ENCODE measurements around the gene BRK1.
"Not testable (repeated sequence)": the region's sequence is repeated elsewhere in the genome, so short reads cannot be mapped to it uniquely, and the experiment has no call there.

The BRK1 gene

DNA sequence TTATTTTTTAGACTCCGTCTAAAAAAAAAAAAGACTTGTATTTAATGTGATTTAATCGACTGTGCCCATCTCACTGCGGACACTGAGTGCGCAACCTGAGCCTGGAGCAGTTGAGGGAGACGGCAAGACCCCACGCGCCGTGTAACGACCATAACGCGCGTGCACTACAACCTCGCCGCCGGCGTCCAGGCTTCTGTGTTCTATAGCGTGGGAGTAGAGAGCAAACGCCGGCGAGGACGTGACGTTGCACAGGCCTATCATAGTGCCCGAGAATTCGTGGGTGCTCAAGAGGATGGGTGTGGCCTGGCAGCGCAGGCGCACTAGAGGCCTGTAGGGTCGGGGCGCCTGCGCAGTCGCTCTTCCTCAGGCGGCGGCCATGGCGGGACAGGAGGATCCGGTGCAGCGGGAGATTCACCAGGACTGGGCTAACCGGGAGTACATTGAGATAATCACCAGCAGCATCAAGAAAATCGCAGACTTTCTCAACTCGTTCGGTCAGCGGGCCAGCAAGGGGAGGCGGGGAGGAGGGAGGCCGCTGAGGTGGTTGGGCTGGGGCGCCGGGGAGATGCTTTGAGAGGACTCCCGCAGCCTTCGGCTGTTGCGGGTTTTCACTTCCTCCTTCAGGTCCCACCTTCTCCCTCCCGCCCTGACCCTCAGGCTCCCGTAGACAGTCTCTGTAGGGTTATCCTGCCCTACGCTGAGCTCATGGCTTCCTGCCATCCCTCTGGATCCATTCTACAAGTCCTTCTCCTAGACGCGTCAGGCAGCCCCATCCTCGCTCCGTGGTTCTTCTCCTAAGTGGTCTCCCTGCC lies at the start of gene BRK1:
Gene BRK1, plus strand, starts transcription at position 350 of the 812 bp plus-strand sequence. Its CDS starts 27 bp downstream, at position 377.
- peak within 1 kb of the TSS; percentile 100 for H3K4me3 Mint-ChIP-seq
- H3K36me3 Mint-ChIP-seq (ENCODE audit: low read depth): peaks cover 31% of the 10 kb centered on the region
- peaks cover 45% of the 10 kb centered on the region for H3K4me1 Mint-ChIP-seq
- ATAC-seq (peak; percentile 99), DNase-seq (peak; percentile 95)
- H3K27ac Mint-ChIP-seq: peak within 1 kb of the TSS; percentile 100
- H3K9me3 Mint-ChIP-seq: no peaks in the 10 kb centered on the region
- H3K27me3 Mint-ChIP-seq: peaks cover 2% of the 10 kb centered on the region

DNA sequence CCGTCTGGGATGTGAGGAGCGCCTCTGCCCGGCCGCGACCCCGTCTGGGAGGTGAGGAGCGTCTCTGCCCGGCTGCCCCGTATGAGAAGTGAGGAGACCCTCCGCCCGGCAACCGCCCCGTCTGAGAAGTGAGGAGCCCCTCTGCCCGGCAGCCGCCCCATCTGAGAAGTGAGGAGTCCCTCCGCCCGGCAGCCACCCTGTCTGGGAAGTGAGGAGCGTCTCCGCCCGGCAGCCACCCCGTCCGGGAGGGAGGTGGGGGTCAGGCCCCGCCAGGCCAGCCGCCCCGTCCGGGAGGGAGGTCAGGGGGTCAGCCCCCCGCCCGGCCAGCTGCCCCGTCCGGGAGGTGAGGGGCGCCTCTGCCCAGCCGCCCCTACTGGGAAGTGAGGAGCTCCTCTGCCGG lies 45.4 kb upstream of the BRK1 start:
- not testable (repeated sequence) for DNase-seq, H3K4me3 Mint-ChIP-seq, H3K27ac Mint-ChIP-seq, H3K27me3 Mint-ChIP-seq, H3K9me3 Mint-ChIP-seq, ATAC-seq, H3K4me1 Mint-ChIP-seq
- H3K36me3 Mint-ChIP-seq (ENCODE audit: low read depth): peaks cover 53% of the 10 kb centered on the region

DNA sequence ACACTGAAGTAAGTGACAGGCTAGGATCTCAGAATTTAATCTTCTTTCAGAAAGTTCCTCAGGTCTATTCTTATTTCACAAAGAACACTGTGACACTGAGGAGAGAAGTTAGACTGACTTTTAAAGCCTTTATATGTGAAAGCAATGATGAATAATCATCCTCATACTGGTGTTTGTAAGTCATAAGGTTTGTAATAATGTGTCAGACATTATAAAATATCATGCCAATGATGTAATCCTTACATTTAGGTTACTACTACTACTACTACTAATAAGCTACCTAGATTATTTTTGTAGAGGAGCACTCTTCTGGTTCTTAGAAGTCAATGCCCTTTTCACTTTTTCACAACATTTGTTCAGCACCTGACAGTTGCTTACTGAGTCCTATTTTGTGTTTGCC lies 40.8 kb upstream of the BRK1 start:
- H3K9me3 Mint-ChIP-seq: no peaks in the 10 kb centered on the region
- H3K36me3 Mint-ChIP-seq (ENCODE audit: low read depth): peaks cover 36% of the 10 kb centered on the region
- H3K4me1 Mint-ChIP-seq: peaks cover 1% of the 10 kb centered on the region
- ATAC-seq (no peak), DNase-seq (no peak)
- no peak overlapping the region for H3K4me3 Mint-ChIP-seq
- no peak overlapping the region for H3K27ac Mint-ChIP-seq
- H3K27me3 Mint-ChIP-seq: no peaks in the 10 kb centered on the region

DNA sequence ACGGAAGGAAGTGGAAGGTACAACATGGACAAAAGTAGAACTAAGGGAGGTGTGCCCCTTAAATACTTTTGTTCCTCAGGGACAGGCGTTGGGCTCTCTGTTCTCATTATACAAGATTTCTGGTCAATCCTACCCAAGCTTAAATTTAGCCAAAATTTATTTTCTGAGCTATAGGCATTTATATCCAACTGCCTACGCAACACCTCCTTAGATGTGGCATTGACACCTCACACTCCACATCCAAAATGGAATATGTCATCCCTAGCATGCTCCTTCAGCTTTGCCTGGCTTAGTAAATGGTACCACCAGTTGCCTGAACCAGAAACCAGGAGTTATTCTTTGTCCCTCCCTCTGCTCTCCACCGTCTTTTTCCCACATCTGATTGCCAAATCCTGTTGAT lies 33.6 kb upstream of the BRK1 start:
- no peak overlapping the region for H3K4me3 Mint-ChIP-seq
- peaks cover 57% of the 10 kb centered on the region for H3K36me3 Mint-ChIP-seq (ENCODE audit: low read depth)
- no peak for DNase-seq
- no peak overlapping the region for H3K27ac Mint-ChIP-seq
- no peaks in the 10 kb centered on the region for H3K9me3 Mint-ChIP-seq
- no peaks in the 10 kb centered on the region for H3K27me3 Mint-ChIP-seq
- no peak for ATAC-seq
- H3K4me1 Mint-ChIP-seq: no peaks in the 10 kb centered on the region

DNA sequence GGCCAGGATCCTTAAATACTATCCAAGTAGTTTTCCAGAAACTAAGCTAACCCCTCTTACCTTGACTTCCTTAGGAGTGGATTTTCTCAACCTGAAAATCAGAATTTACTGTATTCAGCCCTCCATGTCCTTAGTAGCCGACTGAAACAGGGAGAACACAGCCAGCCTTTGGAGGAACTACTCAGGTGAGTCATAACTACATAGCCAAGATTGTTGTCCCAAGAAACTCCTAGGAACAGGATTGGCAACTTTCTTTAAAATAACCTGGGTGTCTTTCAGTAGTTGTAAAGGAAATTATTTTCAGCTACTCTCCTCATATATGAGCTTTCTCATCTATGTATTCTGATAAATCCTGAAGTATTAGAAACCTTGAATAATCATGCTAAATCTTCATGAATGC lies 29.7 kb upstream of the BRK1 start:
- Mint-ChIP-seq H3K27ac (no peak overlapping the region), H3K36me3 (ENCODE audit: low read depth) (peaks cover 62% of the 10 kb centered on the region), H3K4me1 (no peaks in the 10 kb centered on the region), H3K9me3 (no peaks in the 10 kb centered on the region), H3K27me3 (no peaks in the 10 kb centered on the region), H3K4me3 (no peak overlapping the region)
- no peak for DNase-seq
- no peak for ATAC-seq

DNA sequence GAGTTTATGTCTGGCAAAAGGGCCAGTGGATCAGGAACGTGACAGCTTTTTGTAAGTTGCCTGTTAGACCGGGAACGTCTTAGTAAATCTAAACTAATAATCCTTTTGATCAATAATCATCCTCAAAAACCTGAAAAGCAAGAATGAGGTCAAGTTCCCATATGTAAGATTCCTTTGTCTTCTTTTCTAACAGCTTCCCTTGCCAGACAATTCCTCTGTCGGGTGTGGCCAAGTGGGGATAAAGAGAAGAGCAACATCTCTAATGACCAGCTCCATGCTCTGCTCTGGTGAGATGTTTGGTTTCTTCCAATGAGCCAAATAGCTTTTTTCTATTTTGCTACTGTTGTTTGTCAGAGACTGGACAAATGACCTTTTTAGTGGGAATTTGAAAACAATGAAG lies 27.2 kb upstream of the BRK1 start:
- H3K36me3 Mint-ChIP-seq (ENCODE audit: low read depth): peaks cover 59% of the 10 kb centered on the region
- no peak for DNase-seq
- no peaks in the 10 kb centered on the region for H3K27me3 Mint-ChIP-seq
- H3K4me3 Mint-ChIP-seq: no peak overlapping the region
- H3K9me3 Mint-ChIP-seq: no peaks in the 10 kb centered on the region
- no peak overlapping the region for H3K27ac Mint-ChIP-seq
- no peak for ATAC-seq
- no peaks in the 10 kb centered on the region for H3K4me1 Mint-ChIP-seq

DNA sequence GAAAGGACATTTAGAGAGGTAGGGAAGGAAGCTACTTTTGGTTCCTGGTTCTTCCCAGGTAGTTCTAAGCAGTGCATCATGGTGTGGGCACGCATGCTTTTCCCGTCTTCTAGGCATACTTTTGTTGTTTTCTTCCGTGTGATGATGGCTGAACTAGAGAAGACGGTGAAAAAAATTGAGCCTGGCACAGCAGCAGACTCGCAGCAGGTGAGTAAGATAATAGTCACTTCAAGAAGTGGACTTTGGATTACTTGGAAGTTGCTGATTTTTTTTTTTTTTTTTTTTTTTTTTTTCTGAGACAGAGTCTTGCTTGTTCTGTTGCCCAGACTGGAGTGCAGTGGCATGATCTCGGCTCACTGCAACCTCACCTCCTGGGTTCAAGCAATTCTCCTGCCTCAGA lies 25.3 kb upstream of the BRK1 start:
- ATAC-seq (no peak), DNase-seq (no peak)
- Mint-ChIP-seq H3K36me3 (ENCODE audit: low read depth) (peaks cover 64% of the 10 kb centered on the region), H3K4me1 (no peaks in the 10 kb centered on the region), H3K4me3 (no peak overlapping the region), H3K9me3 (no peaks in the 10 kb centered on the region), H3K27ac (no peak overlapping the region), H3K27me3 (no peaks in the 10 kb centered on the region)

DNA sequence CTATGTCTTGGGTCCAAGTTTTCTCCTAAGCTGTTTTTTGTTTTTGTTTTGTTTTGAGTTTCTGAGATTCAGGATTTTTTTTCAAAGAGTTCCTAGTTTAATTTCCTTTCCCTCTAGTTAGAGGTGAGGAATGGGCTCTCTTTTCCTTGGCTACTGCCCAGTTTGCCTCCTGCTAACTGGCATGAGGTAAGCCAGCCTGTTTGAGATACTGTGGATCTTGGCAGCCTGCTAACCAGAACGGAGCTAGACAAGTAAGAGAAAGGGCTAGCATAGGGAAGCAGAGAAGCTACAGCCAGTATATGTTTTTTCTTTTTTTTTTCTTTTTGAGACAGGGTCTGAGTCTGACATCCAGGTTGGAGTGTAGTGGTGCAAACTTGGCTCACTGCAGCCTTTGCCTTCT lies 24.7 kb upstream of the BRK1 start:
- not testable (repeated sequence) for DNase-seq, H3K27me3 Mint-ChIP-seq, H3K27ac Mint-ChIP-seq, ATAC-seq, H3K9me3 Mint-ChIP-seq, H3K4me3 Mint-ChIP-seq, H3K4me1 Mint-ChIP-seq
- peaks cover 61% of the 10 kb centered on the region for H3K36me3 Mint-ChIP-seq (ENCODE audit: low read depth)

DNA sequence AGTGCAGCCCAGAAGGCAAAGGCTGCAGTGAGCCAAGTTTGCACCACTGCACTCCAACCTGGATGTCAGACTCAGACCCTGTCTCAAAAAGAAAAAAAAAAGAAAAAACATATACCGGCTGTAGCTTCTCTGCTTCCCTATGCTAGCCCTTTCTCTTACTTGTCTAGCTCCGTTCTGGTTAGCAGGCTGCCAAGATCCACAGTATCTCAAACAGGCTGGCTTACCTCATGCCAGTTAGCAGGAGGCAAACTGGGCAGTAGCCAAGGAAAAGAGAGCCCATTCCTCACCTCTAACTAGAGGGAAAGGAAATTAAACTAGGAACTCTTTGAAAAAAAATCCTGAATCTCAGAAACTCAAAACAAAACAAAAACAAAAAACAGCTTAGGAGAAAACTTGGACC lies 24.1 kb upstream of the BRK1 start:
- H3K4me1 Mint-ChIP-seq, ATAC-seq, H3K4me3 Mint-ChIP-seq, H3K9me3 Mint-ChIP-seq, H3K27me3 Mint-ChIP-seq, H3K27ac Mint-ChIP-seq, DNase-seq: not testable (repeated sequence)
- peaks cover 59% of the 10 kb centered on the region for H3K36me3 Mint-ChIP-seq (ENCODE audit: low read depth)

DNA sequence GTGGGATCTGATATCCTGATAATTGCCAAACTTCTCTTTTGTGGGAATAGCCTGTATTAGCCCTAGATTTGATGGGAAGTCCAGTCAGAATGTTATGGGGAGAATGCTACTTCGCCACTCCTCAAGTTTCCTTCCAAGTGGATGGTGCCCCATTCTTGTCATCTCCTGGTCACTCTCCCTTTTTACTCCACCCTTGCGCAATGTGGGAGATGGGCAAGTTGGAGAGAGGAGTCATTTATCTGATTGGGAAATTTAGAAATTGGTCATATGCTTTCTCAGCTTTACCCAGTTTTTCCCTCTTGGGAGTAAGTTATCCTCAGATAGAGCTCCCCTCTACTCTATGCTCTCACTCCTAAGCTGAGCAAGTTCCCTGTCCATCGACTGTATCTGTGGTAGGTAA lies 21.8 kb upstream of the BRK1 start:
- Mint-ChIP-seq H3K4me3 (no peak overlapping the region), H3K4me1 (no peaks in the 10 kb centered on the region), H3K27me3 (no peaks in the 10 kb centered on the region), H3K36me3 (ENCODE audit: low read depth) (peaks cover 56% of the 10 kb centered on the region), H3K9me3 (no peaks in the 10 kb centered on the region), H3K27ac (no peak overlapping the region)
- DNase-seq (no peak), ATAC-seq (no peak)

DNA sequence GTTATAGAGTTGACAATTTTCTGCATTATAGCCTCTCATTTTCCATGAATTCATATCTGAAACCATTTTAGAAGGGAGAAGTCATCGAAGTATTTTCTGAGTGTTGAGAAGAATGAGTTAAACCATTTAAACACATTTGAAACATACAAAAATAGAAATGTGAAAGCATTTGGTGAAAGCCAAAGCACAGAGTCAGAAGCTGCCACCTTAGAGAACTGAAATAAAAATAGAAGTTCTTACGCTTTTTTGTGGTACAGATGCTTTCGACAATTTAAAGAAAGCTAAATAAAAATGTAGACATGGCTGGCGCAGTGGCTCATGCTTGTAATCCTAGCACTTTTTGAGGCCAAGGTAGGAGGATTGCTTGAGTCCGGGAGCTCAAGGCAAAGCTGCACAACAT lies 16.4 kb upstream of the BRK1 start:
- Mint-ChIP-seq H3K9me3 (no peaks in the 10 kb centered on the region), H3K36me3 (ENCODE audit: low read depth) (peaks cover 42% of the 10 kb centered on the region), H3K4me3 (no peak overlapping the region), H3K27me3 (no peaks in the 10 kb centered on the region), H3K4me1 (no peaks in the 10 kb centered on the region), H3K27ac (no peak overlapping the region)
- DNase-seq (no peak), ATAC-seq (no peak)

DNA sequence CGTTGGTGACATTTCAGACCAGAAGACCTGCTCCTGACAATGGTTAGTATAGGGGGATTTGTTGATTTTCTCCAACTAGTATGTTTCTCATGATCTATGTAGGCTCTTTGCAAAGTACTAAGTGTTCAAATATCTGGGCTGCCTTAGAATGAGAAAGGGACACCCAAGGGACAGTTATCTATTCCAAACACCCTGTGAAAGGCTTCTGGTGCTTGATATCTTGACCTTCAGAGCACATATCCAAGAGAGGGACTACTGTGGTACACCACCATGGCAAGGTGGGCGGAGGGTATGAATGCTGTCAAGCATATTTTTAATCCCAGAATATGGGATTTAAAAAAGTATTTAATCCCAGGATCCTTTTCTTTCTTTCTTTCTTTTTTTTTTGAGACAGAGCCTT lies 8.6 kb upstream of the BRK1 start:
- Mint-ChIP-seq H3K27ac (no peak overlapping the region), H3K4me1 (no peaks in the 10 kb centered on the region), H3K9me3 (no peaks in the 10 kb centered on the region), H3K27me3 (no peaks in the 10 kb centered on the region), H3K36me3 (ENCODE audit: low read depth) (peaks cover 4% of the 10 kb centered on the region), H3K4me3 (no peak overlapping the region)
- DNase-seq: no peak
- no peak for ATAC-seq

DNA sequence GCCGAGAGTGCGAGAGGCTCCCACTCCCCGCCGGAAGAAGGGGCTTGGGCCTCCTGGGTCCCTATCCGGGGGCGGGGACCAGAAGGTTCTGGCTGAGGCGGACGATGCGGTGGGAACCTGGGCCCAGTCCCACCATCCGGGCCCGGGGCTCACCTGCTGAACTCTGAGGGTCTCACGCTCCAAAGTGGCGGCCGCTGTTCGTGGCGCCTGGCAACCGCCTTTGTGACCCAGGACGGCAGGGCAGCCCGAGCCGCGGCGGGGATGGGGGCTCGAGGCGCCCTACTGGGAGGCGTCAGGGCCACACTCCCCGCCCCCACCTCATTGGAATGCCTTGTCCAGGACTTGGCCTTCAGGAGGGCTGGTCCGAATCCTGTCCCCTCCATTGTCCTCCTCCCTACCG lies 7.4 kb upstream of the BRK1 start, which contains the start of gene FANCD2OS:
Gene FANCD2OS, minus strand, starts transcription at position 165 of the 400 bp plus-strand sequence. CDS start 3,481 bp downstream, outside the sequence.
- H3K27ac Mint-ChIP-seq: peak within 1 kb of the TSS; percentile 10
- H3K36me3 Mint-ChIP-seq (ENCODE audit: low read depth): peaks cover 2% of the 10 kb centered on the region
- no peaks in the 10 kb centered on the region for H3K27me3 Mint-ChIP-seq

DNA sequence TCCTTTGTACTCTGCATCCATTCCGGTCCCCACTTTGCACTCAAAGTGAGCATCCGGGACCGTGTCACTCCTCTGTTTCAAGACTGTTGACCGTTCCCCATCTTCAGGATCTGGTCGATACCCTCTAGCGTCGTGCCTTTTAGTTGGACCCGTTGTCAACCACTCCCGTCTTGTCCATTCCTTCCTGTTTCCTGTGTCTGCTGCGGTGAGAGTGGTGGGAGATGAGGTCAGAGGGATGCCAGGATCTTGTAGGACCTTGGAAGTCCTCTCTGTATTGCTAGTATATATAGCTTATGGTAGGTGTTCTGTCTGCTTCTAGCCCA lies 624 bp downstream of the BRK1 start:
- DNase-seq (peak; percentile 15), ATAC-seq (peak; percentile 6)
- no peaks in the 10 kb centered on the region for H3K9me3 Mint-ChIP-seq
- peak overlapping the region; percentile 100 for H3K4me3 Mint-ChIP-seq
- peaks cover 2% of the 10 kb centered on the region for H3K27me3 Mint-ChIP-seq
- H3K36me3 Mint-ChIP-seq (ENCODE audit: low read depth): peaks cover 37% of the 10 kb centered on the region
- H3K27ac Mint-ChIP-seq: peak overlapping the region; percentile 100
- H3K4me1 Mint-ChIP-seq: peaks cover 49% of the 10 kb centered on the region

More for the DNA sequence above, 7.4 kb upstream of the BRK1 start, which contains the start of gene FANCD2OS:
- Mint-ChIP-seq H3K9me3 (no peaks in the 10 kb centered on the region), H3K4me3 (no peak within 1 kb of the TSS), H3K4me1 (no peaks in the 10 kb centered on the region)
- no peak for DNase-seq
- no peak for ATAC-seq

DNA sequence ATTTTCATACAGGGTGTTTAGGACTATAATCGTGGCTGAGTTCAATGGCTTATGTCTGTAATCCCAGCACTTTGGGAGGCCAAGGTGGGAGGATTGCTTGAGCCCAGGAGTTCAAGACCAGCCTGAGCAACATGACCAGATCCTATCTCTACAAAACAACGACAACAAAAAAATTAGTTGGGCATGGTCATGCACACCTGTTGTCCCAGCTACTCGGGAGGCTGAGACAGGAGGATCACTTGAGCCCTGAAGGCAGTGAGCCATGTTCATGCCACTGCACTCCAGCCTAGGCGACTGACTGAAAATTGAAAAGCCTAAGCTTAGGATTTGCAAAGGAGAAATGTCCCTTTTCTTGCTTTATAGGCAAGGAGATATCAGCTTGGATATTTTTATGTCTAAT lies 1.5 kb downstream of the BRK1 start:
- DNase-seq: no peak
- H3K27me3 Mint-ChIP-seq: peaks cover 2% of the 10 kb centered on the region
- H3K4me3 Mint-ChIP-seq: peak overlapping the region; percentile 100
- H3K27ac Mint-ChIP-seq: peak overlapping the region; percentile 100
- H3K4me1 Mint-ChIP-seq: peaks cover 52% of the 10 kb centered on the region
- H3K9me3 Mint-ChIP-seq: no peaks in the 10 kb centered on the region
- no peak for ATAC-seq
- H3K36me3 Mint-ChIP-seq (ENCODE audit: low read depth): peaks cover 40% of the 10 kb centered on the region
